Uterus (tissue), 4 donors: ENCODE results near the gene OR51F1. TPM values are rescaled to one million over a fixed set of nuclear protein-coding genes. Genes with fewer than 3 reads are reported as not detected.

Source experiments
- DNase-seq, 2 donors: peaks; one replicate each; pipeline ENCODE4 v3.0.0-alpha.2; 2019 to 2020
- H3K27ac ChIP-seq, 2 donors: fragments of 200-600 bp; sonication (generic); 1 replicate in 1 of 2; 2 replicates in 1 of 2; pipeline ENCODE4 v1.5.1; 2016 to 2018
- H3K27me3 ChIP-seq, 2 donors: fragments of 200-600 bp; sonication (generic); one replicate each; pipeline ENCODE4 v1.5.1; 2018 to 2019; ENCODE audit warnings: control low read depth in 1 of 2
- H3K36me3 ChIP-seq, 2 donors: fragments of 200-600 bp; sonication (generic); one replicate each; pipeline ENCODE4 v1.5.1; 2019; ENCODE audit warnings: control low read depth in 1 of 2
- H3K4me1 ChIP-seq, 2 donors: fragments of 200-600 bp; sonication (generic); one replicate each; pipeline ENCODE4 v1.5.1; 2018 to 2019; ENCODE audit warnings: control low read depth in 1 of 2
- H3K4me3 ChIP-seq, 2 donors: fragments of 200-600 bp; sonication (generic); 1 replicate in 1 of 2; 2 replicates in 1 of 2; pipeline ENCODE4 v1.5.1; 2018 to 2019; ENCODE audit warnings: mild to moderate bottlenecking in 1 of 2
- H3K9me3 ChIP-seq, 2 donors: fragments of 200-600 bp; sonication (generic); one replicate each; pipeline ENCODE4 v1.5.1; 2019; ENCODE audit warnings: control low read depth in 1 of 2
- CTCF ChIP-seq, 4 experiments: fragments of 200-600 bp in 2 of 4; fragments of 450-650 bp in 2 of 4; sonication (generic) in 2 of 4; IDR thresholded peaks; one replicate each; pipeline ENCODE4 v1.5.1; 2016 to 2019; ENCODE audit warnings: antibody characterized with exemption in 4 of 4, mild to moderate bottlenecking in 2 of 4, moderate library complexity in 1 of 4
- POLR2A ChIP-seq, 2 donors: fragments of 450-650 bp; IDR thresholded peaks; one replicate each; pipeline ENCODE4 v1.6.1; 2016; ENCODE audit warnings: antibody characterized with exemption in 2 of 2, mild to moderate bottlenecking in 1 of 2, moderate library complexity in 1 of 2
- intact Hi-C: fragments of 100-400 bp; cut with DNase I; formaldehyde crosslinking; loops from one replicate; pipeline ENCODE4 v1.15.1; 2023; ENCODE audit warnings: low total_unique reads
- total RNA-seq, 4 donors: library from RNA; depleted of rRNA in 3 of 4; stranded (reverse); fragments of >200 nt in 3 of 4; gene quantifications; one replicate each; pipeline versions ENCODE4 v1.1.0 to v1.2.4, GENCODE V29; 2014 to 2023
- donor health status: DM: yes; HTN: yes; CAD: no.

OR51F1 gene
- total RNA-seq, 4 donors from 2014 or later: not detected

DNA sequence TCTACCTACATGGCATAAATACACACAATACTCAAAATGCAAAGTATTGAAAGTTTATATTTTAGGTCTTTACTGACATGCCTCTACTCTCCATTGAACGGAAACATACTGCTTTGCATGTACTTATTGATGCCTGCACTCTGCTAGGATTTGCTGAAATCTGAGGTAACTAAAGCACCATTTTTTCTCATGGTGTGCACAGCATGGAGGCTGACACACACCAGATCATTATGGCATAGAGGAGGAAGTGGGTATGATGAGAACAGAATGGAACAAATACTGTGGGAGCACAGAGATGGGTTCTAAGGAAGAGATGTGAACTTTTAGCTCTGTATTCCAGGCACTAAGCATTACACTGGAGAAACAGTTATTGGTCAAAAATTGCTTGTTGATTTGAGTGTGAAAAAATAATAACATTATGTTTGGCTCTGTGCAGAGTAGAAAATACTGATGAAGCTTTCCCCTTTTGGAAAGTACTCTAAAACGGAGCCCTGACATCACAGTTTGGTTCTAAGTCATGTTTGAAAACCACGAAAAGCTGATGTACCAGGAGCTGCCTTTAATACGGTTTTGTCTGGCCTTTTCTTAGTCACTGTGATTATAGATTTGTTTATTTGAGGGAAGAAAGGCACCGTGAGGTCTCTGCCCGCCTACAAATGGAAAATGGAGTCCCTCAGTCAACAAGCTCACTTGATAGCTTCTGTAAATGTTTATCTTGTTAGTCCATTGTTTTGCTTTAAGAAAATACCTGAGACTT is 28.9 kb upstream of the OR51F1 start:
- H3K27ac ChIP-seq: no peak overlapping the region
- no peaks in the 10 kb centered on the region for H3K36me3 ChIP-seq
- H3K27me3 ChIP-seq: no peaks in the 10 kb centered on the region
- H3K4me1 ChIP-seq: no peaks in the 10 kb centered on the region
- intact Hi-C loops: no loop called here
- no peak for DNase-seq
- TF ChIP-seq CTCF (IDR thresholded peaks at IDR 0.05) (no peak), POLR2A (IDR thresholded peaks at IDR 0.05) (no peak)
- H3K9me3 ChIP-seq: no peaks in the 10 kb centered on the region
- no peak overlapping the region for H3K4me3 ChIP-seq

DNA sequence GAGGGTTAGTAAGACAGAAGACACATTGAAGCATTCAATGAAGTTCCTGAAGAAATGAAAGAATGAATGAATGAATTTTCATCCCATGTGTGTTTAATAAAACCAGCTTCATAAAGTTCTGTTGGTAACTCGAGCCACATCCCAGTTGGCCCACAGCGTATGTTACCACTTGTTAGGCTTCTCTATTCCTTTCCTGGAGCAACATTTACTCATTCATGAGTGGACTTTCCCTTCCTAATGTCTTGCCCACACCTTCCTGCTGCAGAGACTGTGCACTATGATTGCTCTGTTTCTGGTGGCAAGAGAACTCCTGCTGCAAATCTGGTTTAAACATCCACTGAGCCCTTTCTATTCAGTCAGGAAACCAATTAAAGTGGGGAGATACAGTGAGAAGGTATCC is 27.5 kb upstream of the OR51F1 start:
- no peak for DNase-seq
- no peaks in the 10 kb centered on the region for H3K4me1 ChIP-seq
- no peak overlapping the region for H3K27ac ChIP-seq
- H3K36me3 ChIP-seq: no peaks in the 10 kb centered on the region
- no peaks in the 10 kb centered on the region for H3K9me3 ChIP-seq
- H3K27me3 ChIP-seq: no peaks in the 10 kb centered on the region
- H3K4me3 ChIP-seq: no peak overlapping the region
- TF ChIP-seq CTCF (IDR thresholded peaks at IDR 0.05) (no peak), POLR2A (IDR thresholded peaks at IDR 0.05) (no peak)
- intact Hi-C loops: no loop called here

GRCh38 chr11:4782454-4782853 is 12.7 kb upstream of the OR51F1 start:
- H3K36me3 ChIP-seq: no peaks in the 10 kb centered on the region
- no peaks in the 10 kb centered on the region for H3K27me3 ChIP-seq
- no peak overlapping the region for H3K27ac ChIP-seq
- no peaks in the 10 kb centered on the region for H3K4me1 ChIP-seq
- no peaks in the 10 kb centered on the region for H3K9me3 ChIP-seq
- intact Hi-C loops: no loop called here
- TF ChIP-seq CTCF (IDR thresholded peaks at IDR 0.05) (no peak), POLR2A (IDR thresholded peaks at IDR 0.05) (no peak)
- DNase-seq: no peak
- H3K4me3 ChIP-seq: no peak overlapping the region

- H3K27ac ChIP-seq: no peak overlapping the region
- no peaks in the 10 kb centered on the region for H3K9me3 ChIP-seq
- DNase-seq: no peak
- no peaks in the 10 kb centered on the region for H3K36me3 ChIP-seq
- intact Hi-C loops: no loop called here
- no peaks in the 10 kb centered on the region for H3K4me1 ChIP-seq
- no peak for TF ChIP-seq CTCF (IDR thresholded peaks at IDR 0.05)
- TF ChIP-seq POLR2A (IDR thresholded peaks at IDR 0.05): no peak
- H3K27me3 ChIP-seq: no peaks in the 10 kb centered on the region
- no peak overlapping the region for H3K4me3 ChIP-seq
Measured at GRCh38 chr11:4768094-4768493, 1.6 kb downstream of the OR51F1 start.

DNA sequence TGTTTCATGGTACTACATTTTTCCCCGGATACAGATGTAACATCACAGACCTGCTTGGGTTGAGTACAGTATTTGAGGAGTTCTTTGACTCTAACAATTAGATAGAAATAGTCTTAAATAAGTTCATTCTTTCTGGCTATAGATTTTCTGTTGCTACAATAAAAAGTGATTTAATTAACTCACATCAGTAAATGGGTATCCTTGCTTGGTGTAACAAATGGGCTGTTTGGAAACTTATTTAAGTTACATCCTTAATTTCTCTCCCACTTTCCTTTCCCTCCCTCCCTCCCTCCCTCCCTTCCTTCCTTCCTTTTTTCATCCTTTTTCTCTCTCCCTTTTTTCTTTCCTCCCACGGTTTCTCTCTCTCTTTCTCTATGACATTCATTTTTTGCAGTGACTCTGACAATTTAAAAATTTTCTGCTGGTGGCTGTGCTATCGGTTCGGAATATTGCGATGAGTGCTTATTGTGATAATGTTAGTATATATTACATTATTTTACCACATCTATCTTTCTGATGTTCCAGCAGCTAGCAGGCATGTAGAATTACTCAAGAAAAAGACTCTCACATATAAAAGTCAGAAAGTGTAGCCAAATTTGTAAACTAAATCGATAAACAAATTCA is 3.2 kb downstream of the OR51F1 start:
- no peaks in the 10 kb centered on the region for H3K36me3 ChIP-seq
- H3K4me1 ChIP-seq: no peaks in the 10 kb centered on the region
- intact Hi-C loops: no loop called here
- no peak overlapping the region for H3K27ac ChIP-seq
- no peak for DNase-seq
- no peak overlapping the region for H3K4me3 ChIP-seq
- no peak for TF ChIP-seq CTCF (IDR thresholded peaks at IDR 0.05)
- TF ChIP-seq POLR2A (IDR thresholded peaks at IDR 0.05): no peak
- H3K27me3 ChIP-seq: no peaks in the 10 kb centered on the region
- H3K9me3 ChIP-seq: no peaks in the 10 kb centered on the region
